ENCODE results near the gene SLC30A10.
"Not testable (repeated sequence)": the region's sequence is repeated elsewhere in the genome, so short reads cannot be mapped to it uniquely, and the experiment has no call there.

SLC30A10 gene

GRCh38 chr1:219908170-219908569, 20.2 kb downstream of the SLC30A10 start:
- Histone ChIP-seq H3K36me3 (replicated peaks; ENCODE audit: insufficient read depth, low read length) (no peaks in the 10 kb centered on the region), H4K20me1 (ENCODE audit: insufficient read depth, low read length) (no peaks in the 10 kb centered on the region), H3K27me3 (replicated peaks; ENCODE audit: insufficient read depth, low read length) (no peaks in the 10 kb centered on the region), H3K4me2 (ENCODE audit: low read depth, low read length) (no peak overlapping the region), H3F3A (ENCODE audit: insufficient read depth, low read length) (no peaks in the 10 kb centered on the region), H3K4me1 (ENCODE audit: low read length) (no peaks in the 10 kb centered on the region), H3K27ac (ENCODE audit: low read length) (no peak overlapping the region), H3K4me3 (ENCODE audit: low read length) (no peak overlapping the region), H3K9me2 (replicated peaks; ENCODE audit: insufficient read depth, low read length) (no peaks in the 10 kb centered on the region), H2AFZ (ENCODE audit: low read length) (no peak overlapping the region), H3K79me2 (ENCODE audit: low read length) (no peaks in the 10 kb centered on the region), H3K9ac (ENCODE audit: low read length) (no peak overlapping the region), H3K9me3 (replicated peaks; ENCODE audit: insufficient read depth, low read length) (no peaks in the 10 kb centered on the region)
- DNase-seq = no peak
- TF ChIP-seq EZH2phosphoT487 (IDR thresholded peaks at IDR 0.05; ENCODE audit: low read length) (no peak), EZH2 (optimal IDR thresholded peaks at IDR 0.05; ENCODE audit: low read depth, low read length) (no peak), CTCF (IDR thresholded peaks at IDR 0.05; ENCODE audit: low read length) (no peak)

GRCh38 chr1:219907772-219908070, 20.6 kb downstream of the SLC30A10 start:
- Histone ChIP-seq H3K27ac (ENCODE audit: low read length) (no peak overlapping the region), H3K79me2 (ENCODE audit: low read length) (no peaks in the 10 kb centered on the region), H3K9me3 (replicated peaks; ENCODE audit: insufficient read depth, low read length) (no peaks in the 10 kb centered on the region), H2AFZ (ENCODE audit: low read length) (no peak overlapping the region), H3K4me3 (ENCODE audit: low read length) (no peak overlapping the region), H3K4me1 (ENCODE audit: low read length) (no peaks in the 10 kb centered on the region), H3K4me2 (ENCODE audit: low read depth, low read length) (no peak overlapping the region), H3K9ac (ENCODE audit: low read length) (no peak overlapping the region), H3K27me3 (replicated peaks; ENCODE audit: insufficient read depth, low read length) (no peaks in the 10 kb centered on the region), H3F3A (ENCODE audit: insufficient read depth, low read length) (no peaks in the 10 kb centered on the region), H4K20me1 (ENCODE audit: insufficient read depth, low read length) (no peaks in the 10 kb centered on the region), H3K9me2 (replicated peaks; ENCODE audit: insufficient read depth, low read length) (no peaks in the 10 kb centered on the region), H3K36me3 (replicated peaks; ENCODE audit: insufficient read depth, low read length) (no peaks in the 10 kb centered on the region)
- DNase-seq = no peak
- no peak for TF ChIP-seq EZH2phosphoT487 (IDR thresholded peaks at IDR 0.05; ENCODE audit: low read length)
- no peak for TF ChIP-seq EZH2 (optimal IDR thresholded peaks at IDR 0.05; ENCODE audit: low read depth, low read length)
- TF ChIP-seq CTCF (IDR thresholded peaks at IDR 0.05; ENCODE audit: low read length) = no peak

- no peaks in the 10 kb centered on the region for H3K9me3 ChIP-seq (replicated peaks; ENCODE audit: insufficient read depth, low read length)
- H3K9ac ChIP-seq (ENCODE audit: low read length) = no peak overlapping the region
- no peaks in the 10 kb centered on the region for H3K4me1 ChIP-seq (ENCODE audit: low read length)
- TF ChIP-seq EZH2 (optimal IDR thresholded peaks at IDR 0.05; ENCODE audit: low read depth, low read length) = no peak
- no peak for TF ChIP-seq CTCF (IDR thresholded peaks at IDR 0.05; ENCODE audit: low read length)
- no peak for TF ChIP-seq EZH2phosphoT487 (IDR thresholded peaks at IDR 0.05; ENCODE audit: low read length)
- H3K36me3 ChIP-seq (replicated peaks; ENCODE audit: insufficient read depth, low read length) = no peaks in the 10 kb centered on the region
- no peaks in the 10 kb centered on the region for H3F3A ChIP-seq (ENCODE audit: insufficient read depth, low read length)
- no peaks in the 10 kb centered on the region for H3K9me2 ChIP-seq (replicated peaks; ENCODE audit: insufficient read depth, low read length)
- H4K20me1 ChIP-seq (ENCODE audit: insufficient read depth, low read length) = no peaks in the 10 kb centered on the region
- H2AFZ ChIP-seq (ENCODE audit: low read length) = no peak overlapping the region
- H3K27me3 ChIP-seq (replicated peaks; ENCODE audit: insufficient read depth, low read length) = no peaks in the 10 kb centered on the region
- H3K79me2 ChIP-seq (ENCODE audit: low read length) = no peaks in the 10 kb centered on the region
- DNase-seq = no peak
- H3K4me2 ChIP-seq (ENCODE audit: low read depth, low read length) = no peak overlapping the region
- H3K4me3 ChIP-seq (ENCODE audit: low read length) = no peak overlapping the region
- H3K27ac ChIP-seq (ENCODE audit: low read length) = no peak overlapping the region
These were observed 21.2 kb downstream of the SLC30A10 start for GRCh38 chr1:219906924-219907771.

- not testable (repeated sequence) for H3K27ac ChIP-seq (ENCODE audit: low read length); H3K9ac ChIP-seq (ENCODE audit: low read length); H3K9me2 ChIP-seq (replicated peaks; ENCODE audit: insufficient read depth, low read length); H4K20me1 ChIP-seq (ENCODE audit: insufficient read depth, low read length); H3K79me2 ChIP-seq (ENCODE audit: low read length); H3K9me3 ChIP-seq (replicated peaks; ENCODE audit: insufficient read depth, low read length); H3K4me3 ChIP-seq (ENCODE audit: low read length); H3F3A ChIP-seq (ENCODE audit: insufficient read depth, low read length); DNase-seq; H3K36me3 ChIP-seq (replicated peaks; ENCODE audit: insufficient read depth, low read length); H2AFZ ChIP-seq (ENCODE audit: low read length); H3K4me2 ChIP-seq (ENCODE audit: low read depth, low read length); H3K4me1 ChIP-seq (ENCODE audit: low read length); H3K27me3 ChIP-seq (replicated peaks; ENCODE audit: insufficient read depth, low read length)
These were observed 21.8 kb downstream of the SLC30A10 start for GRCh38 chr1:219906565-219906923.

Measured in MM.1S (cell line).